ENCODE data around the gene CWC27.
"Not testable (repeated sequence)": the region's sequence is repeated elsewhere in the genome, so short reads cannot be mapped to it uniquely, and the experiment has no call there.

Gene CWC27

GRCh38 chr5:64930672-64931318 is 162.1 kb downstream of the CWC27 start:
- no peak for DNase-seq

- DNase-seq = not testable (repeated sequence)
These were observed 170.7 kb downstream of the CWC27 start for GRCh38 chr5:64939422-64939771.

- DNase-seq = no peak
These were observed 171.2 kb downstream of the CWC27 start for GRCh38 chr5:64939772-64940510.

- DNase-seq = no peak
These were observed 173.7 kb downstream of the CWC27 start for GRCh38 chr5:64942460-64942859.

GRCh38 chr5:64944868-64945267 is 176.1 kb downstream of the CWC27 start:
- DNase-seq = no peak

GRCh38 chr5:64947031-64947430 is 178.3 kb downstream of the CWC27 start:
- no peak for DNase-seq

- no peak for DNase-seq
These were observed 179.1 kb downstream of the CWC27 start for GRCh38 chr5:64947801-64948200.

GRCh38 chr5:64949331-64949730 is 180.6 kb downstream of the CWC27 start:
- DNase-seq = no peak

- no peak for DNase-seq
These were observed 184.4 kb downstream of the CWC27 start for GRCh38 chr5:64952951-64953673.

GRCh38 chr5:64954518-64954917 is 185.8 kb downstream of the CWC27 start:
- no peak for DNase-seq

GRCh38 chr5:64958757-64959391 is 190.1 kb downstream of the CWC27 start:
- no peak for DNase-seq

GRCh38 chr5:64963278-64963677 is 194.5 kb downstream of the CWC27 start:
- DNase-seq = no peak

GRCh38 chr5:64968591-64969110 is 199.9 kb downstream of the CWC27 start:
- DNase-seq = no peak

GRCh38 chr5:64969578-64969977 is 200.8 kb downstream of the CWC27 start:
- no peak for DNase-seq

GRCh38 chr5:64971513-64971912 is 202.8 kb downstream of the CWC27 start:
- DNase-seq = no peak

GRCh38 chr5:64971990-64972389 is 203.3 kb downstream of the CWC27 start:
- no peak for DNase-seq

- no peak for DNase-seq
These were observed 203.9 kb downstream of the CWC27 start for GRCh38 chr5:64972591-64972990.

GRCh38 chr5:64973215-64973614 is 204.5 kb downstream of the CWC27 start:
- DNase-seq = no peak

GRCh38 chr5:64977779-64978178 is 209.0 kb downstream of the CWC27 start:
- no peak for DNase-seq

GRCh38 chr5:64978546-64978945 is 209.8 kb downstream of the CWC27 start:
- no peak for DNase-seq

GRCh38 chr5:64979531-64979930 is 210.8 kb downstream of the CWC27 start:
- DNase-seq = no peak

- DNase-seq = no peak
These were observed 211.4 kb downstream of the CWC27 start for GRCh38 chr5:64980176-64980575.

- DNase-seq = no peak
These were observed 219.0 kb downstream of the CWC27 start for GRCh38 chr5:64987768-64988167.
